NCI-H2107 treated with DMSO at 0.1 percent for 48 hours (cell line): ENCODE results near the gene PPP2R2C.

ENCODE experiments used
- DNase-seq: peaks from one replicate; lab custom pipeline; 2025; ENCODE audit not compliant: unreplicated experiment; lab: John Stamatoyannopoulos, UW

PPP2R2C gene

GRCh38 chr4:6426571-6427438, 45.6 kb downstream of the PPP2R2C start:
- no peak for DNase-seq

- no peak for DNase-seq
These were observed 46.5 kb downstream of the PPP2R2C start for GRCh38 chr4:6425911-6426310.

DNA sequence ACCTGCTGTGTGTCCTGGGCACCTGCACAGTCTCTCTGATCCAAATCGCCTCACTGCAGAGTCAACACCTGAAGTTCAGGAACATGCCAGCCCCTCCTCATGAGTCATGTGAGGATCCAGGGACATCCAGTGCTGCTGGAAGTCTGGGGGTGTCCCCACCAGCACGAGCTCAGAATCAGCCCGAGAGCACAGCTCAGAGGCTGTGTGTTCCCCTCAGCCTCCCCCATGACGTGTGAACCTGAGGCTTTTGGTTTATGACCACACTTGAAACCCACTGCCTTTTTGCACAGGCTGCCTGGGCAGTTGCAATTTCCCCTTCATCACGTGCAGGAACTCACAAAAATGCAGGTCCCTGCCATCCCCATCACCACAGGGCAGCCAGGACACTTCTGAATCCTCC, 47.1 kb downstream of the PPP2R2C start:
- DNase-seq: no peak

- DNase-seq: no peak
These were observed 48.0 kb downstream of the PPP2R2C start for GRCh38 chr4:6424425-6424824.

GRCh38 chr4:6423575-6423974, 48.8 kb downstream of the PPP2R2C start:
- no peak for DNase-seq

GRCh38 chr4:6422866-6423265, 49.5 kb downstream of the PPP2R2C start:
- DNase-seq: no peak

GRCh38 chr4:6422105-6422504, 50.3 kb downstream of the PPP2R2C start:
- no peak for DNase-seq

DNA sequence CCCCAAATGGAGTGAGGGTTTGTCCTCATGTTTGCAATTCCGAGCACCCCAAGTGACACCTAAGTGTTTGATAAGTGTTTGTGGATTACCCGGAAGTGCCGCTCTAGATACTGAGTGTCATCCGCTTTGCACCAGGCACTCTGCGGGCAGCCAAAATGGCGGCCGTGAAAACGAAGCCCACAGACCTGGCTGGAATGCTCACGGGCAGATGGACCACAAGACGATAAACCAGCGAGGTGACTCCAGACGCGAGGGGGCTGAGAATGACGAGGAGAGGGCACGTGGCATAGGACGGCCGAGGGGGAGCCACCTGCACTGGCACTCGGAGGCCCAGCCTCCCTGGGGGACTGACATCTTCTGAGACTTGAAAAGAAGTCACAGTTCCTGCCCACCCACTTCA, 51.0 kb downstream of the PPP2R2C start:
- DNase-seq: no peak

DNA sequence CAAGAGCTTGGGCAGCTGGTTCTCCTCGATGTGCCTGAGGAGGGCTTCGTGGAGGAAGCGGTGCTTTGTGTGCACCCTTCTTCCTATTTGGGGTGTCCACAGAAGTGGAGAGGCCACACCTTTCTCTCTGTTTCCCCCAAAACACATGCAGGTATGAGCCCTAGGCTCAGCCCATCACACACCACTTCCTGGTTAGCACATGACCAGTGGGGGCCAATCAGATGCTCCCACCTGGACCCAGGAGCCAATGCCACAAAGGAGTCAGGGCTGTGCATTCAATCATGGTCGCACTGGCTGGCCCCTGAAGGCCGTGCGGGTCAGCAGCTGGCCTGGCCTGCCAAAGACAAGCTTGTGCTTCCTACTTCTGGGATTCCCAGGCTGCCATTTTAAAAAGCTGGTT, 51.4 kb downstream of the PPP2R2C start:
- no peak for DNase-seq

- DNase-seq: no peak
These were observed 52.4 kb downstream of the PPP2R2C start for GRCh38 chr4:6420036-6420435.

- no peak for DNase-seq
These were observed 52.9 kb downstream of the PPP2R2C start for GRCh38 chr4:6419452-6420028.

GRCh38 chr4:6418193-6418755, 54.1 kb downstream of the PPP2R2C start:
- DNase-seq: no peak

GRCh38 chr4:6417516-6418050, 54.8 kb downstream of the PPP2R2C start:
- no peak for DNase-seq

- DNase-seq: peak; percentile 5
These were observed 55.7 kb downstream of the PPP2R2C start for GRCh38 chr4:6416518-6417286.

- DNase-seq: no peak
These were observed 57.2 kb downstream of the PPP2R2C start for GRCh38 chr4:6415031-6415705.

DNA sequence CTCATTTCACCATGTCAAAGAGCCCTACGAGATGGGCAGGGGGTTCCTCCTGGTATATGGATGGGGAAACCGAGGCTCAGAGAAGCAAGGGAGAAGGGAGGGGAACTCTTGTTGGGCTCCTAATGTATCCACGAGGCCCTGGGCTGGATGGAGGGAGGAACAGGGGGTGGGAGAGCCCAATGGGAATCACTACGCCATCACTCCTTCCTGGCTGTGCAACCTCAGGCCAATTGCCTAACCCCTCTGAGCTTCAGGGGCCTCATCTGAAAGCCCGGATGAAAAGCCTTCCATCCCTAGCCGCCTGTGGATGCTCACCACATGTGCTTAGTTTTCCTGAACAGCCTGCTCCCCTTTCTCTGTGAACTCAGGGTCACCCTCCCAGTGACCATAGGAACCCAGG, 57.8 kb downstream of the PPP2R2C start:
- DNase-seq: no peak

DNA sequence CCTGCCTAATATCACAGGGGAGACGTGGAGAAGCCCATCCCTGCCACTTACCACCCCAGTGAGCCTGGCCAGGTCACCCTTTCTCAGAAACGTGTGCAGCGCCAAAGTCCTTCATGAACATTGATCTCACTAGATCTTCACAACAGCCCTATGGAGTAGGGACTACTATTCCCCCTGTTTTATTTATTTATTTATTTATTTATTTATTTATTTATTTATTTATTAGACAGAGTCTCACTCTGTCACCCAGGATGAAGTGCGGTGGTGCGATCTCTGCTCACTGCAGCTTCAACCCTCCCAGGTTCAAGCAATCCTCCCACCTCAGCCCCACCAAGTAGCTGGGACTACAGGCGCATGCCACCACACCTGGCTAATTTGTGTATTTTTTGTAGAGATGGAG, 61.8 kb downstream of the PPP2R2C start:
- no peak for DNase-seq

GRCh38 chr4:6410068-6410467, 62.3 kb downstream of the PPP2R2C start:
- DNase-seq: no peak

DNA sequence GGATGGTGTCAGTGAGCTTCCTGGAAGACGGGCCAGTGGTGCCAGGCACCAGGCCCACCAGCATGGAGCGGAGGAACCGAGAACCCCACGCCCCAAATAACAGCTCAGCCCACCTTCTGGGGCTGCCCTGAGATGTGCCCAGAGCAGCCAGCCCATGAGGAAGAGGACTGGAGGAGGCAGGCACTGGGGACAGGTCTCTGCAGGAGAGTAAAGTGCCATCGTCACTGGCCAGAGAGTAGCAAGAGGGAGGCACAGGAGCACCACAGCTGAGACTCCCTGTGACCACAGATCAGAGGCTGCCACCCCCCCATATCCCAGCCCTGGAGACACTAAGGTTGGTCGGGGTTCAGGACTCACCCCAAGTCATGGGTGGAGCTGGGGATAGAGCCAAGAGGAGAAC, 63.0 kb downstream of the PPP2R2C start:
- no peak for DNase-seq

DNA sequence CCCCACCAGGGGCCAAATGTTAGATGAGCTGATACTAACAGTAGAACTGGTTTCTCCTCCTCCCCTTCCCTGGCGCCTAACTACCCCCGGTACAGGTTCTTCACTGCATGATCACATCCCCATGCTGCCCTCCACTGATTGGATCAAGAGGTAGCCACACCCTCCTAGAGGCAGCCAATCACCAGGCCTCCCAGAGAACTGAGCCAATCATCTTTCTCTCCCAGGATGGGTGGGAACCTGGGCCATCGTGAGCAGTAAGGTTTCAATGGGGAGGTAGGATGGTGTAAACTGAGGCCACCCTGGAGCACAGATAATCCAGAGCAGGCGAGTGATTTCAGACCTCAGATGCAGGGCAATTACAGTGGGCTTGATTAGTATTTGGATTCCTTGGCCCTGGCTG, 64.2 kb downstream of the PPP2R2C start:
- no peak for DNase-seq

GRCh38 chr4:6405397-6405706, 67.1 kb downstream of the PPP2R2C start:
- DNase-seq: no peak
